Naive thymus-derived CD8-positive, alpha-beta T cell (primary cell): ENCODE data around the gene LGR5. TPM values are rescaled to one million over a fixed set of nuclear protein-coding genes. Genes with fewer than 3 reads are reported as not detected.

Source experiments
- ATAC-seq, 2 donors: fragments of 150-1000 bp; cut with Tn5 transposase in 1 of 2; sonication (Bioruptor Pico), chemical (Tn5 transposase) in 1 of 2; 1 replicate in 1 of 2; 2 replicates in 1 of 2; pipeline ENCODE4 v1.10.0; 2021; ENCODE audit warnings: mild to moderate bottlenecking in 2 of 2, moderate library complexity in 2 of 2
- POLR2A ChIA-PET: fragments of 350-600 bp; sonication (Branson Sonifier 250); formaldehyde crosslinking; loops from one replicate; lab custom pipeline; 2021; ENCODE audit warnings: antibody characterized with exemption; lab: Charles Lee
- DNase-seq, 10 donors: peaks; one replicate each; pipeline versions ENCODE4 v3.0.0 to v3.0.0-alpha.2; 2020 to 2022
- H3K27ac Mint-ChIP-seq, 10 donors: one replicate each; pipeline ENCODE4 v1.8.0; 2020 to 2022; ENCODE audit warnings: mild to moderate bottlenecking in 10 of 10, mixed read lengths in 10 of 10, moderate library complexity in 4 of 10, inconsistent platforms in 1 of 10
- H3K27me3 Mint-ChIP-seq, 5 donors: one replicate each; pipeline ENCODE4 v1.8.0; 2021 to 2022; ENCODE audit warnings: mixed read lengths in 5 of 5
- H3K36me3 Mint-ChIP-seq, 3 donors: one replicate each; pipeline ENCODE4 v1.8.0; 2020 to 2022; ENCODE audit warnings: mixed read lengths in 3 of 3, mild to moderate bottlenecking in 2 of 3, inconsistent platforms in 1 of 3
- H3K4me1 Mint-ChIP-seq, 4 donors: one replicate each; pipeline ENCODE4 v1.8.0; 2021 to 2022; ENCODE audit warnings: mixed read lengths in 4 of 4
- H3K4me3 Mint-ChIP-seq, 10 donors: one replicate each; pipeline ENCODE4 v1.8.0; 2020 to 2022; ENCODE audit warnings: mild to moderate bottlenecking in 10 of 10, mixed read lengths in 10 of 10, moderate library complexity in 6 of 10, inconsistent platforms in 1 of 10
- H3K9me3 Mint-ChIP-seq, 9 donors: one replicate each; pipeline ENCODE4 v1.8.0; 2020 to 2022; ENCODE audit warnings: mixed read lengths in 9 of 9, mild to moderate bottlenecking in 3 of 9, inconsistent platforms in 1 of 9, moderate library complexity in 1 of 9
- polyA plus RNA-seq, 3 donors: library from polyadenylated mRNA; unstranded; fragments of 300-500 nt; fragmentation: Illumina TruSeq; gene quantifications; one replicate each; pipeline ENCODE4 v1.2.3, GENCODE V29; 2021
- total RNA-seq, 8 experiments: library from RNA in 2 of 8; stranded (reverse) in 2 of 8; gene quantifications; one replicate each; pipeline ENCODE4 v1.2.3 and lab custom pipeline; 2021 to 2026

LGR5 gene
- total RNA-seq: not detected
- polyA plus RNA-seq: not detected
- 0 to 1.4 (median 0.16) reads per million in 6 experiments for total RNA-seq (lab: John Stamatoyannopoulos, UW)

GRCh38 chr12:71439613-71440344 lies at the start of gene LGR5:
LGR5 (plus strand) TSS chr12:71439798; CDS start chr12:71440081, 283 bp downstream.
- Mint-ChIP-seq H3K9me3 (peaks cover 7 to 30% (median 21%) of the 10 kb centered on the region in 9 donors), H3K4me3 (peak within 1 kb of the TSS; percentile 68 to 93 (median 85)), H3K27ac (peak within 1 kb of the TSS in 3 of 10 donors; percentile 9 to 50 (median 10)), H3K27me3 (peaks cover 33 to 62% (median 54%) of the 10 kb centered on the region in 5 donors), H3K36me3 (peaks cover 0 to 28% (median 1%) of the 10 kb centered on the region in 3 donors), H3K4me1 (peaks cover 16 to 32% (median 24%) of the 10 kb centered on the region in 4 donors)
- POLR2A ChIA-PET: no interaction called here
- ATAC-seq (peak; percentile 67 to 72), DNase-seq (peak in 2 of 10 donors; percentile 5 to 20)

- no peaks in the 10 kb centered on the region for H3K4me1 Mint-ChIP-seq
- H3K27me3 Mint-ChIP-seq: peaks cover 9 to 16% (median 12%) of the 10 kb centered on the region in 5 donors
- no peak overlapping the region for H3K4me3 Mint-ChIP-seq
- H3K27ac Mint-ChIP-seq: no peak overlapping the region
- H3K36me3 Mint-ChIP-seq: no peaks in the 10 kb centered on the region
- peaks cover 0 to 3% (median 0%) of the 10 kb centered on the region in 9 donors for H3K9me3 Mint-ChIP-seq
- POLR2A ChIA-PET: no interaction called here
- ATAC-seq (no peak), DNase-seq (peak in 3 of 10 donors; percentile 11 to 16 (median 14))
Measured at GRCh38 chr12:71392521-71393145, 47.0 kb upstream of the LGR5 start.

GRCh38 chr12:71393625-71394024 lies 46.0 kb upstream of the LGR5 start:
- DNase-seq: no peak
- POLR2A ChIA-PET: no interaction called here
- H3K27ac Mint-ChIP-seq: no peak overlapping the region

GRCh38 chr12:71397433-71397954 lies 42.1 kb upstream of the LGR5 start:
- H3K4me1 Mint-ChIP-seq: no peaks in the 10 kb centered on the region
- no peaks in the 10 kb centered on the region for H3K9me3 Mint-ChIP-seq
- ATAC-seq: no peak
- no peaks in the 10 kb centered on the region for H3K36me3 Mint-ChIP-seq
- no peak overlapping the region for H3K4me3 Mint-ChIP-seq
- POLR2A ChIA-PET: no interaction called here
- no peak for DNase-seq
- peaks cover 0 to 13% (median 4%) of the 10 kb centered on the region in 5 donors for H3K27me3 Mint-ChIP-seq
- H3K27ac Mint-ChIP-seq: no peak overlapping the region

More at GRCh38 chr12:71393625-71394024, 46.0 kb upstream of the LGR5 start:
- Mint-ChIP-seq H3K4me3 (no peak overlapping the region), H3K27me3 (peaks cover 4 to 10% (median 7%) of the 10 kb centered on the region in 5 donors), H3K9me3 (no peaks in the 10 kb centered on the region), H3K36me3 (no peaks in the 10 kb centered on the region), H3K4me1 (no peaks in the 10 kb centered on the region)
- ATAC-seq: no peak

- no peaks in the 10 kb centered on the region for H3K4me1 Mint-ChIP-seq
- H3K36me3 Mint-ChIP-seq: peaks cover 0 to 6% (median 0%) of the 10 kb centered on the region in 3 donors
- POLR2A ChIA-PET: no interaction called here
- DNase-seq (no peak), ATAC-seq (no peak)
- peaks cover 6 to 30% (median 12%) of the 10 kb centered on the region in 5 donors for H3K27me3 Mint-ChIP-seq
- no peak overlapping the region for H3K4me3 Mint-ChIP-seq
- no peak overlapping the region for H3K27ac Mint-ChIP-seq
- peaks cover 0 to 11% (median 6%) of the 10 kb centered on the region in 9 donors for H3K9me3 Mint-ChIP-seq
Measured at GRCh38 chr12:71399197-71399596, 40.4 kb upstream of the LGR5 start.

GRCh38 chr12:71400481-71400880 lies 39.1 kb upstream of the LGR5 start:
- Mint-ChIP-seq H3K27ac (no peak overlapping the region), H3K9me3 (peaks cover 0 to 24% (median 14%) of the 10 kb centered on the region in 9 donors), H3K4me3 (no peak overlapping the region), H3K27me3 (peaks cover 14 to 42% (median 19%) of the 10 kb centered on the region in 5 donors), H3K4me1 (no peaks in the 10 kb centered on the region), H3K36me3 (peaks cover 2 to 19% (median 2%) of the 10 kb centered on the region in 3 donors)
- DNase-seq: no peak
- POLR2A ChIA-PET: no interaction called here
- no peak for ATAC-seq

- H3K27me3 Mint-ChIP-seq: peaks cover 22 to 59% (median 29%) of the 10 kb centered on the region in 5 donors
- ATAC-seq: no peak
Measured at GRCh38 chr12:71405884-71406283, 33.7 kb upstream of the LGR5 start.

GRCh38 chr12:71407732-71408131 lies 31.9 kb upstream of the LGR5 start:
- H3K9me3 Mint-ChIP-seq: peaks cover 14 to 69% (median 39%) of the 10 kb centered on the region in 9 donors
- ATAC-seq (no peak), DNase-seq (no peak)
- no peak overlapping the region for H3K4me3 Mint-ChIP-seq
- POLR2A ChIA-PET: no interaction called here
- H3K27ac Mint-ChIP-seq: no peak overlapping the region
- H3K36me3 Mint-ChIP-seq: peaks cover 2 to 51% (median 9%) of the 10 kb centered on the region in 3 donors
- H3K27me3 Mint-ChIP-seq: peaks cover 21 to 69% (median 25%) of the 10 kb centered on the region in 5 donors
- H3K4me1 Mint-ChIP-seq: no peaks in the 10 kb centered on the region

More at GRCh38 chr12:71405884-71406283, 33.7 kb upstream of the LGR5 start:
- Mint-ChIP-seq H3K4me3 (no peak overlapping the region), H3K36me3 (peaks cover 2 to 39% (median 9%) of the 10 kb centered on the region in 3 donors), H3K9me3 (peaks cover 12 to 52% (median 28%) of the 10 kb centered on the region in 9 donors), H3K4me1 (no peaks in the 10 kb centered on the region), H3K27ac (no peak overlapping the region)
- POLR2A ChIA-PET: no interaction called here
- no peak for DNase-seq

GRCh38 chr12:71410844-71411243 lies 28.8 kb upstream of the LGR5 start:
- ATAC-seq (no peak), DNase-seq (no peak)
- Mint-ChIP-seq H3K9me3 (peaks cover 9 to 42% (median 26%) of the 10 kb centered on the region in 9 donors), H3K4me3 (no peak overlapping the region), H3K27me3 (peaks cover 7 to 39% (median 16%) of the 10 kb centered on the region in 5 donors), H3K36me3 (peaks cover 0 to 30% (median 7%) of the 10 kb centered on the region in 3 donors), H3K27ac (no peak overlapping the region), H3K4me1 (no peaks in the 10 kb centered on the region)
- POLR2A ChIA-PET: no interaction called here

- H3K9me3 Mint-ChIP-seq: peaks cover 9 to 40% (median 25%) of the 10 kb centered on the region in 9 donors
- H3K4me3 Mint-ChIP-seq: no peak overlapping the region
- ATAC-seq (no peak), DNase-seq (no peak)
- H3K27me3 Mint-ChIP-seq: peaks cover 5 to 43% (median 14%) of the 10 kb centered on the region in 5 donors
- POLR2A ChIA-PET: no interaction called here
- H3K4me1 Mint-ChIP-seq: no peaks in the 10 kb centered on the region
- H3K36me3 Mint-ChIP-seq: peaks cover 0 to 28% (median 7%) of the 10 kb centered on the region in 3 donors
- H3K27ac Mint-ChIP-seq: no peak overlapping the region
Measured at GRCh38 chr12:71411635-71412034, 28.0 kb upstream of the LGR5 start.

- POLR2A ChIA-PET: no interaction called here
- H3K27ac Mint-ChIP-seq: peak overlapping the region in 1 of 10 donors; percentile 2
- H3K27me3 Mint-ChIP-seq: peaks cover 3 to 26% (median 12%) of the 10 kb centered on the region in 5 donors
- H3K9me3 Mint-ChIP-seq: peaks cover 3 to 20% (median 13%) of the 10 kb centered on the region in 9 donors
- no peaks in the 10 kb centered on the region for H3K4me1 Mint-ChIP-seq
- peak; percentile 67 to 68 for ATAC-seq
- DNase-seq: peak in 6 of 10 donors; percentile 21 to 64 (median 46)
- H3K36me3 Mint-ChIP-seq: peaks cover 0 to 16% (median 1%) of the 10 kb centered on the region in 3 donors
- H3K4me3 Mint-ChIP-seq: no peak overlapping the region
Measured at GRCh38 chr12:71415336-71416231, 24.0 kb upstream of the LGR5 start.

GRCh38 chr12:71417181-71417580 lies 22.4 kb upstream of the LGR5 start:
- H3K4me3 Mint-ChIP-seq: no peak overlapping the region
- H3K9me3 Mint-ChIP-seq: peaks cover 0 to 4% (median 0%) of the 10 kb centered on the region in 9 donors
- DNase-seq (no peak), ATAC-seq (no peak)
- POLR2A ChIA-PET: no interaction called here
- H3K27me3 Mint-ChIP-seq: peaks cover 0 to 14% (median 10%) of the 10 kb centered on the region in 5 donors
- H3K4me1 Mint-ChIP-seq: no peaks in the 10 kb centered on the region
- H3K27ac Mint-ChIP-seq: no peak overlapping the region
- H3K36me3 Mint-ChIP-seq: peaks cover 0 to under 1% (median 0%) of the 10 kb centered on the region in 3 donors
